GM21360 (cell line): ENCODE results near the gene PRDM2.

ENCODE experiments used
- ATAC-seq: cut with Tn5 transposase; IDR thresholded peaks from one replicate; pipeline ENCODE4 v1.9.1; 2021; ENCODE audit warnings: mild to moderate bottlenecking, moderate library complexity; ENCODE audit not compliant: unreplicated experiment

Gene PRDM2

DNA sequence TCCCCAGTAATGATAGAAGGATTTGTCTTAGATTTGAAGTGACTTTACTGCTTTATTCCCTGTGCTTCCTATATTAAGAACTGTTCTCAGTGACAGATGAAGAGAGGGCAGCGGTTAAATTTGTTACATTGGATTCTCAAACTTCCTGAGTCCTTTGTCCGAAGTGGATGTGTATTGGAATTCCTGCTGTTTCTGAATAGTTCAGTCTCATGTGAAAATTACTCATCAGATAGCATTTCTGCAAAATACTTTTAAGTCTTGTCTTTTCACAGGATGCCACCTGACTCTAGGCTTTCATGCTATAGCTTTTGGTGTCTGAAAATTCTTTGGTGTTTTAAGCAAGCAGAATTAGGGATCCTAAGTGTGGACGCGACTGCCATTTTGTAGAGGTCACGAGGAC lies 83.6 kb downstream of the PRDM2 start:
- ATAC-seq, result no peak

DNA sequence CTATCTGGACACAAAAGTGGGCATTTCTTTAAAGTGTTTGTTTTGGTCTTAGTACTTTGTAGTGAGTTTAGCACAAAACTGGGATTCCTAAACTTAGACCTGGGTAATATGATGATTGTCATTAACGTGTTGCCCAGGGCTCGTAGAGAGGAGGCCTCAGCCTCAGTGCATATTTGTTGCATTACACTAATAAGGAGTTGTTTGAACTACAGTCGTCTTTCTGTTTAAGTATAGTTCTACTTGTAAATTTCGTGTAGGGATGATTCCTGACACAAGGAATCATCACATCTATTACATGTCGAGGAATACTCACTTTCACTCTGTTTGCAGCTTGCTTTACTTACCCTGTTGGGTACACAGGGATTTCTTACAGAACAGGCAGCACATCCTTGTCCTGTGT lies 85.0 kb downstream of the PRDM2 start:
- ATAC-seq, result no peak

GRCh38 chr1:13786541-13786940 lies 86.6 kb downstream of the PRDM2 start:
- no peak for ATAC-seq

- ATAC-seq, result no peak
Measured at GRCh38 chr1:13788795-13789194, 88.8 kb downstream of the PRDM2 start.

GRCh38 chr1:13790290-13791030 lies 90.5 kb downstream of the PRDM2 start:
- no peak for ATAC-seq

DNA sequence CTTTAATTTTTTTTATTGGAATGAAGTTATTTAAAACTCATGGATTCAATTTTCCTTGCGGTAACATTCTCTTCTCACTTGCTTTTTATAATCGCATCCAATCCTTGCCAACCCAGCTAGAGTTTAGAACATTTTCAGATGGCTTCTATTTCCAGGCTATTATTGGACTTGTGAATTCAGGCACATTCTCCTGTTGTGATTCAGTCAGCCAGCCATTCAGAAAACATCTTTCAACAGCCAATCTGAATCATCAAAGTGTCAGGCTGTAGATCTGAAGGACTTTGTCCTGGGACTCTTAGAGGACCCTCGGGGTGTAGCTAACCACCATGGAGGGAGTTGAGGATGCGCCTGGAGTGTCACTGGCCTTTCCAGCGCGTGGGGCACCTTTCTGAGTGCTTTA lies 92.4 kb downstream of the PRDM2 start:
- no peak for ATAC-seq

DNA sequence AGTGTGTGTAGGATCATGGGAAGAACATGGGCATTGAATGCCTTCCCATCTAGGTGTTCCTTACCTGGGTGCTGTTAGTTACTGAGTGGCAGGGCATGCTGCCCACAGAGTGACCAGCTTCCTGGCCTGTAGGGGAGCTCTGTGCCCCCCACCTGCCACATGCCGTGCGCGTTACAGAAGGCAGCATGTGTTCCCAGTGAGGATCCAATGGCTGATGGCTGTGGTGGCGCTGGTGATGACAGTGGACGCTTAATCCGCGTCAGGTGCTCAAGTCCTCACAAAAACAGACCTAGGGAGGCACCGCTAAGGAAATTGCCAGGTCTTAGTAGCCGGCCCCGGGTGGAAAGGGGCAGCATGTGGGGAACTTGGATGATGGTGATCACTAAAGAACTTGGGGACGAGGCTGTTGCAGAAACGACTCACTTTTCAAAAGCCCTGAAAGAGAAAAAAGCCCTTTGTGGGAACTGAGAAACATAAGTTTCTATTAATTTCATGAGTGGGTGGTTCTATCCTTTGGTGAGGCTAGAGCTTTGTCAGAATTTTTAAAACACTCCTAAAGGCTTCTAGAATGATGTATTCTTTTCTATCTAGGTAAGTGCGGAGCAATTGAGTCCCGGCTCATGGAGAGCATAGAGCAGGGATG lies 93.2 kb downstream of the PRDM2 start:
- ATAC-seq, result no peak

DNA sequence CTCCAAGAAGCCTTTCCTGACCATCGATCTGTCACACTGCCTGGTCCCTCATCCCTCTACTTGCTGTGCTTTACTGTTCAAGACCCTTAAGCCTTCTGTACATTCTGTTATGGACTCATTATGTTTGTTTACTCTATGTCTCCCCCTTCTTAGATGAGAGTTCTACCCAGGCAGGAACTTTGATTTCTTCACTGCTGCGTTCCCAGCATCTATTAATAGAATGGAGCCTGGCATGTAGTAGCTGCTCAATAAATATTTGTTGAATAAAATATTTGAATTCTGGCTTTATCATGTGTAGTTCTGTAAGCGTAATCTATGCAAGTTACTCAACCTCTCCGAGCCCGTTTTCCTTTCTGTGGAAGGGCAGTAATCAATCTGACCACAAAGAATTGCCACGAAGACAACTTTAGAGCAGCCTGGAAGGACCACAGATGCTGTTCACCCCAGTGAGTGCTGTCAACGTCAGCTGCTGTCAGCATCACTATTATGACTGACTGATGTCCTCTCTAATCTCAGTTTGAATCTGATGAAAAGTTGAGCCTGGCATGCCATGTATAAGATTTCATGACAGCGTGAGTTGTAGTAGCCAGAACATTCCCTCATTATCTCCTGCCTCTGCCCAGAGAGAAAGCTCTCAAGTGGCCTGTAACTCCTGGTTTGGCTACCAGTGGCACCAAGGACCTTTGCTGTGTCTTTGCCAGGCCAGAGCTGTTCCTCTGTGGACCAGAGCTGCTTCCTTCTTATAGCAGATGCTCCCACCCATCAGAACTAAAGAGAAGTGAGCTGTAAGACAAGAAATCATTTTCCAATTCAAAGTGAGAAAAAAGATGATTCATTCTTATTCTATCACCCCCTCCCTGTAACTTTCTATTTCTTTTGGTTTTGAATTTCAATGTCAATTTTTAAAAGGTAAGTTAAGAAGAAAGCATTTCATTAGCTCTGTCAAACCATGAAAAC lies 94.5 kb downstream of the PRDM2 start:
- no peak for ATAC-seq

DNA sequence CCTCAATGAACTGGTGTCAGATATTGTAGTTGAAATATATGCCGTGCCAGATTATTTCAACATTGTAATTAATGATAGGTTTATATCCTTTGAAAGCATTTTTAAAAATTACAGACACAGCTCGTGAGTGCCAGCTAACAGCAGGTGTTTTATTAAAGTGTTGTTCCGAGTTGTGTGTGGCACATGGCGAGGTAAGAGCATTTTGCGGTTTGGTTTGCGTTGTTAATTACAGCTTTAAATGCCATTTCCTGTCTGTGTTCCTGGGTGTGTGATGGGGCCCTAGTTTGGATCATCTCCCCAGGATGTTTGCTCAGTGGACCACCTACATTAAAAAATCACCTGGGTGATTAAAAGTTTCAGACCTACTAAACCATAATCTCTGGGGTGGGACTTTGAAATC lies 97.4 kb downstream of the PRDM2 start:
- no peak for ATAC-seq

- no peak for ATAC-seq
Measured at GRCh38 chr1:13798120-13798519, 98.1 kb downstream of the PRDM2 start.

GRCh38 chr1:13799502-13800283 lies 99.7 kb downstream of the PRDM2 start:
- ATAC-seq, result no peak

DNA sequence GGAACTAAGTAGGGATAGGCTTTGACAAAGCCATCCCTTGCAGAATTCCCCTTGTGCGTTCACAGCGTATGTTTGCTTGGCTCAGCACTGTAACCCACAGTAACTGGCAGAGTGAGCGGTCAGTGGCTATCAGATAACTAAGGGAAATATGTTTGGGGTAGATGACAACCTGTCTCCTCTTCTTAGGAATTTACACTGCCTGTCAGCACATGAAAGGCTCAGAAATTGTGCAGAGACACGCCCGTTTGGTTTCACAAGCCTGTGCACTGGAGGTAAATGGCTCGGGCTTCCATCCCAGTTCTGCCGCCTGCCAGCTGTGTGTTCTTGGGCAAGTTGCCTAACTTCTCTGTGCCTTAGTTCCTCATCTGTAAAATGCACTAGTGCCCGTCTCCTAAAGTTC lies 101.2 kb downstream of the PRDM2 start:
- no peak for ATAC-seq

DNA sequence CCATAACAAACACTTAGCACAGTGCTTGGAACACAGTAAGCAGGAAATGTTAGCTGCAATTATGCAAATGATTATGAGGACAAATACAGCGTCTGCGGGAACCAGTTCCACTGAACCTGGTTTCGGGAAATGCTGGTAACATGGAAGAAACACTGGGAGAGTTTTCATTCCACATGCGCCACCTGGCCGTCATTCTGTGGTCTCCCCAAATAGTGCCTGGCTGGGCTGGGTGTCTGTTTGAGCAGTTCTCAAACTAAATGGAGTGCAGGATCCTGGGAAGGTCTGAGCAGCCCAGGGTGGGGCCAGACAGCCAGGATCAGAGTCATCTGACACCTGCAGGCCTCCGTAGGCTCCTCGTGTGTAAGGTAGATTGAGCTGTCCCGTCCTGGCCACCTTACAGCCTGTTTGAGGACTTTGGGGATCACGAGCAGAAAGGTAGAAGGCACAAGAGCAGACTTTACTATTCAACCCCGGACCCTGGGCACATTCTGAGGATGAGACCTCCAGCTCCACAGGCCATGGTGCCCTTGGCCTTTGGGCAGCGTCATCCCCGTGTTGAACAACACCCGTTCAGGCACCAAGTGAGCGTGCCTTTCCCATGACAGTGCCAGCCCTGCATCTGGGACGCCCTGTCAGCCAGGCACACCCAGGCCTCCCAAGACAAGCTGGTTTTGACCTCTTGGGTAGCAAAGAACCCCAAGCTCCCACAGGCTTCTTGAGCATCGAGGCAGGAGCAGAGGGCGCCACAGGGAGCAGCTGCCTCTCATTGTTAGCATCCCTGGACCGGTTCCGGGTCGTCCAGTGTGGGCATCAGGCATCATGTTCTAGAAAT lies 101.9 kb downstream of the PRDM2 start:
- no peak for ATAC-seq

- ATAC-seq, result no peak
Measured at GRCh38 chr1:13802782-13803545, 103.0 kb downstream of the PRDM2 start.

DNA sequence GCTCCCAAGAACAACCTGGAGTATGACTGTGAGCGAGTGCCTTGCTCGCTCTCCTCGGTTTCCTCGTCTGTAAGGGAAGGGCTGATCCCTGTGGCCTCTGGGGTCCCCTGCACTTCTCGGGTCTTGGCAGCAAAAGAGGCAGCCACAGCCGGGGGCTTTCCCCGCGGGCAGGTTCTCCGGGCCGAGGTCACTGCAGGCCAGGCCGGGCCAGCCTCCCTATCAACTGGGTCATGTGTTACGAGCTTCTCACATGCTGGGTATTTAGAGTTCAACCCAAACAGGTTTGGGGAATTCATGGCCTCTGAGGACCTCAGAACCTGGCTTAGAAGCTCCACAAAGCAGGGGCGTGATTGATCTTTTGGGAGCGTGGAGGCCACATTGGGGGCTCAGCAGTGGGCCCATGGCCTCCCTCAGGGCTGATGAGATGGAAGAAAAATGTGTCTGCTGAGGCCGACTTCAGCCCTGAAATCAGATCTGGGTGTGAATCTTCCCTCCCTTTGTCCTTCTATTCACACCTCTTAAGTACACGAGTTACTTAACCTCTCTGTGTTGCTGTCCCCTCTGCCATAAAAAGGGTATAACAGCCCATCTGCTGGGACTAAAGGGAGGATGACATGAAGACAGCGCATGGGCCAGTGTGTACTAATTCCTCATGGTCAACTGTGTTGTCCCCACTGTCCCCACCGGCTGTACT lies 103.7 kb downstream of the PRDM2 start:
- ATAC-seq, result no peak

GRCh38 chr1:13804240-13804633 lies 104.2 kb downstream of the PRDM2 start:
- ATAC-seq, result no peak

DNA sequence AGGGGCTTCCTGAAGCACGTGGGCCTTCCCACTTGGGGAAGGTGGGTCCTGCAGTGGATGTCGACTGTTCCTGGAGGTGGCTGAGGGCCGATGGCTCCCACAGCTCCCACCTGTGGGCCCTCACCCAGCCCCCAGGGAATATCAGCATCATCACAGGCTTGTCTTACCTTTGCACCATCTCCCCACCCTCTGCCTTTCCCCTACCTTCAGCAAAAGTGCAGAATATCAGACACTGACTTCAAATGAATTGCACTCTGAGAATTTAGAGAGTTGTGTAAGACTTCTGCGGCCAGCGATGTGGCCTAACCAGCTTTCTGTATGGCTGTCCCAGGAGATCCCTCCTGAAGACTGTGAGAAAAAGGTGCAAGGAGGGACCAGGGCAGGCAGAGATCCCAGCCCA lies 105.4 kb downstream of the PRDM2 start:
- ATAC-seq, result no peak

DNA sequence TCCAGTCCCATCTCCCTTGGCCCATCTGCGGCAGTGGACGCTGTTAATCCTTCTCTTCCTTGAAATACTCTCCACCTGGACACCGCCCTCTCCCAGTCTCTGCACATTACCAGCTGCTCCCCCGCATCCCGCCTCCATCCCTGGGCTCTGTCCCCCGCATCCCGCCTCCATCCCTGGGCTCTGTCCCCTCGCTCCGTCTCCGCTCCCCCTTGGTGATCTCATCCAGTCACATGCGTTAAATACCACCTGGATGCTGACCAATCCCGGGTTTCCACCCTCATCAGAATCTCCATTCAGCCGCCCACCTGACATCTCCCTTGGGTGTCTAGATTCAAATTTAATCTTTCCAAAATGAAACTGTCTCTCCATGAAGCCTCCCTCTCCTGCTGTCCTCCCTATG lies 106.1 kb downstream of the PRDM2 start:
- no peak for ATAC-seq

DNA sequence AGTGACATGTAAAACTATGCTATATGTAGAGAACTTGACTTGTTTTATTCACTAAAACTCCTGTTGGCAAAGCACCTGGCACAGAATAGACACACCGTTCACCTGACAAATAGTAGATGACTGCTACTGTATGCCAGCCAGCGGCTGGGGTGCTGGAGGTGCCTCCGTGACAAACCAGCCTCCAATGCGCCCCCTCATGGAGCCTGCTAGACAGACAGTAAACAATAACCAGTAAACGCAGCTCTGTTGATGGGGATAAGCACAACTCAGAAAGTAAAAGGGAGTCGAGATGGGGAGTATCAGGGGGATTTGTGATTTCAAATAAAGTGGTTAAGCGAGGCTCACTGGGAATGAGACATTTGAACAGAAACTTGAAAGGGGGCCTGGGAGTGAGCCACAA lies 107.2 kb downstream of the PRDM2 start:
- ATAC-seq, result no peak
